WTC11 (cell line): ENCODE data around the gene AK8. TPM values are rescaled to one million over a fixed set of nuclear protein-coding genes. Genes with fewer than 3 reads are reported as not detected.

Experiments used
- ATAC-seq: fragments of 200-7000 bp; cut with Tn5 transposase; 2 replicates; pipeline ENCODE4 v1.10.0; 2021; ENCODE audit warnings: mild to moderate bottlenecking, moderate library complexity
- CTCF ChIA-PET: fragments of 300-600 bp; sonication (Branson Sonifier 250); formaldehyde crosslinking; loops from one replicate; lab custom pipeline; 2021; ENCODE audit warnings: antibody characterized with exemption; lab: Charles Lee
- POLR2A ChIA-PET: fragments of 350-600 bp; sonication (Branson Sonifier 250); formaldehyde crosslinking; loops from one replicate; lab custom pipeline; 2021; ENCODE audit warnings: antibody characterized with exemption; lab: Charles Lee
- DNase-seq: peaks from one replicate; pipeline ENCODE4 v3.0.0; 2021; ENCODE audit warnings: low spot score
- H3K27ac Mint-ChIP-seq: 2 replicates; pipeline ENCODE4 v1.8.0; 2021; ENCODE audit warnings: mixed read lengths
- H3K27me3 Mint-ChIP-seq: 2 replicates; pipeline ENCODE4 v1.8.0; 2021; ENCODE audit warnings: low read depth, mild to moderate bottlenecking, moderate library complexity, mixed read lengths
- H3K36me3 Mint-ChIP-seq: 2 replicates; pipeline ENCODE4 v1.8.0; 2021; ENCODE audit warnings: mixed read lengths
- H3K4me1 Mint-ChIP-seq: 2 replicates; pipeline ENCODE4 v1.8.0; 2022; ENCODE audit warnings: mixed read lengths
- H3K4me3 Mint-ChIP-seq: 2 replicates; pipeline ENCODE4 v1.8.0; 2021; ENCODE audit warnings: mild to moderate bottlenecking, moderate library complexity, mixed read lengths
- H3K9me3 Mint-ChIP-seq: 2 replicates; pipeline ENCODE4 v1.8.0; 2021; ENCODE audit warnings: mixed read lengths
- ATF6 ChIP-seq: sonication (generic); formaldehyde crosslinking; IDR thresholded peaks from 2 replicates; pipeline ENCODE4 v1.8.1; 2023; ENCODE audit warnings: mild to moderate bottlenecking, missing genetic modification reagents
- ELF4 ChIP-seq: sonication (generic); formaldehyde crosslinking; IDR thresholded peaks from 2 replicates; pipeline ENCODE4 v1.8.1; 2022; ENCODE audit warnings: low read depth, mild to moderate bottlenecking, moderate library complexity, missing genetic modification reagents
- EMX1 ChIP-seq: fragments of 250-450 bp; sonication (Bioruptor Pico); IDR thresholded peaks from 2 replicates; pipeline ENCODE4 v1.8.0; 2021; ENCODE audit warnings: mild to moderate bottlenecking
- FOXJ3 ChIP-seq: sonication (generic); formaldehyde crosslinking; IDR thresholded peaks from 2 replicates; pipeline ENCODE4 v1.9.0; 2021; ENCODE audit warnings: missing genetic modification reagents, mild to moderate bottlenecking, borderline replicate concordance
- HMGA2 ChIP-seq: fragments of 250-450 bp; sonication (Bioruptor Pico); IDR thresholded peaks from 2 replicates; pipeline ENCODE4 v1.4.0; 2021; ENCODE audit warnings: mild to moderate bottlenecking, moderate library complexity
- IRF2 ChIP-seq: sonication (generic); formaldehyde crosslinking; IDR thresholded peaks from 2 replicates; pipeline ENCODE4 v1.8.0; 2022; ENCODE audit warnings: low read depth, missing genetic modification reagents, borderline replicate concordance
- JAZF1 ChIP-seq: fragments of 250-450 bp; sonication (Bioruptor Pico); IDR thresholded peaks from 2 replicates; pipeline ENCODE4 v1.9.0; 2021; ENCODE audit warnings: moderate library complexity, mild to moderate bottlenecking, inconsistent platforms
- NFATC4 ChIP-seq: fragments of 250-450 bp; sonication (Bioruptor Pico); IDR thresholded peaks from 2 replicates; pipeline ENCODE4 v1.9.0; 2021; ENCODE audit warnings: mild to moderate bottlenecking
- OVOL2 ChIP-seq: fragments of 250-450 bp; sonication (Bioruptor Pico); IDR thresholded peaks from 2 replicates; pipeline ENCODE4 v1.9.0; 2021; ENCODE audit warnings: mild to moderate bottlenecking, borderline replicate concordance
- PREB ChIP-seq: sonication (generic); formaldehyde crosslinking; IDR thresholded peaks from 2 replicates; pipeline ENCODE4 v1.8.1; 2022; ENCODE audit warnings: mild to moderate bottlenecking, missing genetic modification reagents, moderate library complexity, borderline replicate concordance
- PRRX2 ChIP-seq: fragments of 250-450 bp; sonication (Bioruptor Pico); IDR thresholded peaks from 2 replicates; pipeline ENCODE4 v1.8.0; 2021; ENCODE audit warnings: mild to moderate bottlenecking
- RELA ChIP-seq: sonication (generic); formaldehyde crosslinking; IDR thresholded peaks from 2 replicates; pipeline ENCODE4 v1.8.1; 2022; ENCODE audit warnings: missing genetic modification reagents, mild to moderate bottlenecking, borderline replicate concordance
- ZNF219 ChIP-seq: sonication (generic); formaldehyde crosslinking; IDR thresholded peaks from 2 replicates; pipeline ENCODE4 v1.8.0; 2023; ENCODE audit warnings: missing genetic modification reagents, mild to moderate bottlenecking, borderline replicate concordance
- total RNA-seq: library from RNA; stranded (reverse); gene quantifications from 3 replicates; pipeline ENCODE4 v1.2.3, GENCODE V29; 2021
- TF ChIP-seq, protein P1 (sequence below): fragments of 250-450 bp; sonication (Bioruptor Pico); IDR thresholded peaks from 2 replicates; pipeline ENCODE4 v1.9.0; 2021; ENCODE audit warnings: mild to moderate bottlenecking
- TF ChIP-seq, protein P2 (sequence below): fragments of 250-450 bp; sonication (Bioruptor Pico); conservative IDR thresholded peaks from 2 replicates; pipeline ENCODE4 v1.9.0; 2021; ENCODE audit warnings: mild to moderate bottlenecking
- TF ChIP-seq, protein P3 (sequence below): fragments of 250-450 bp; sonication (Bioruptor Pico); IDR thresholded peaks from 2 replicates; pipeline ENCODE4 v2.1.2; 2022; ENCODE audit warnings: mild to moderate bottlenecking, moderate library complexity
- TF ChIP-seq, protein P4 (sequence below): sonication (generic); formaldehyde crosslinking; IDR thresholded peaks from 2 replicates; pipeline ENCODE4 v1.8.1; 2023; ENCODE audit warnings: mild to moderate bottlenecking, moderate library complexity, missing genetic modification reagents

AK8 gene
- total RNA-seq, 1 experiment from 2014 or later: 0.48 TPM

- H3K4me1 Mint-ChIP-seq: peaks cover 36% of the 10 kb centered on the region
- ATAC-seq: no peak
- CTCF ChIA-PET: interaction anchor here (1.0 kb wide), 1 partner anchor 33 kb away, joined by 7 read pairs; no protein-coding TSS in a partner anchor
Measured at GRCh38 chr9:132802121-132802795, 75.8 kb downstream of the AK8 start.

More at GRCh38 chr9:132802121-132802795, 75.8 kb downstream of the AK8 start:
- no peak for DNase-seq
- Mint-ChIP-seq H3K4me3 (no peak overlapping the region), H3K27me3 (peaks cover 27% of the 10 kb centered on the region), H3K36me3 (no peaks in the 10 kb centered on the region), H3K27ac (no peak overlapping the region), H3K9me3 (no peaks in the 10 kb centered on the region)
- POLR2A ChIA-PET: no interaction called here
- no peak for TF ChIP-seq ZNF219 (CRISPR knock-in tag)
- no peak for TF ChIP-seq ELF4
- TF ChIP-seq OVOL2 (CRISPR knock-in tag): no peak
- TF ChIP-seq, protein P1, sequence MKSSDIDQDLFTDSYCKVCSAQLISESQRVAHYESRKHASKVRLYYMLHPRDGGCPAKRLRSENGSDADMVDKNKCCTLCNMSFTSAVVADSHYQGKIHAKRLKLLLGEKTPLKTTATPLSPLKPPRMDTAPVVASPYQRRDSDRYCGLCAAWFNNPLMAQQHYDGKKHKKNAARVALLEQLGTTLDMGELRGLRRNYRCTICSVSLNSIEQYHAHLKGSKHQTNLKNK (CRISPR knock-in tag): no peak
- TF ChIP-seq RELA: no peak
- TF ChIP-seq, protein P2, sequence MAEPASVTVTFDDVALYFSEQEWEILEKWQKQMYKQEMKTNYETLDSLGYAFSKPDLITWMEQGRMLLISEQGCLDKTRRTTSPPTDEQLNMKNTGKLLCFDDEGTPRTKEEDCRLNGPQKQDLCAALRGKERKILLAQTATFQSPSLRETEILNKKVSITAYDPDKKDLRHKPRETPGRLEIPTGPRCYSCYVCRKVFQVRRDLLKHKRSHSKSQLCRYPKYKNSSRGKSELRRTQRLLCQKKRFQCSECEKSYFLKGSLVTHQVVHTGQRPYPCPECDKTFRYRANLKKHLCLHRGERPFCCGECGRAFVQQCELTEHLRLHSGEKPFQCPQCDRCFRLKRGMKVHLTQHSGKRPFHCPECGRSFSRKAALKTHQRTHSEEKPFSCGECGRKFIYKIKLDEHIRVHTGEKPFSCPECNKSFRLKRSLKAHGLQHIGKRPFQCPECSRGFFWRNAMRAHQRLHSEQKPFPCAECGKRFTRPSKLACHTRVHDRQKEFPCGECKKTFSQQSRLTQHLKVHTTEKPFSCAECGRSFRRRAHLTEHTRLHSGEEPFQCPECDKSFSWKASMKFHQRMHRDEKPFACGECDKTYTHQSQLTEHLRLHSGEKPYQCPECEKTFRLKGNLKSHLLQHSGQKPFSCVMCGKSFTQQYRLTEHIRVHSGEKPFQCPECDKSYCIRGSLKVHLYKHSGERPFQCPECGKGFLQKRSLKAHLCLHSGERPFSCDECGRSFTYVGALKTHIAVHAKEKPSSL (CRISPR knock-in tag): no peak
- no peak for TF ChIP-seq PREB (CRISPR knock-in tag)
- no peak for TF ChIP-seq JAZF1 (CRISPR knock-in tag)
- no peak for TF ChIP-seq ATF6 (CRISPR knock-in tag)
- TF ChIP-seq IRF2 (CRISPR knock-in tag): no peak
- TF ChIP-seq, protein P3, sequence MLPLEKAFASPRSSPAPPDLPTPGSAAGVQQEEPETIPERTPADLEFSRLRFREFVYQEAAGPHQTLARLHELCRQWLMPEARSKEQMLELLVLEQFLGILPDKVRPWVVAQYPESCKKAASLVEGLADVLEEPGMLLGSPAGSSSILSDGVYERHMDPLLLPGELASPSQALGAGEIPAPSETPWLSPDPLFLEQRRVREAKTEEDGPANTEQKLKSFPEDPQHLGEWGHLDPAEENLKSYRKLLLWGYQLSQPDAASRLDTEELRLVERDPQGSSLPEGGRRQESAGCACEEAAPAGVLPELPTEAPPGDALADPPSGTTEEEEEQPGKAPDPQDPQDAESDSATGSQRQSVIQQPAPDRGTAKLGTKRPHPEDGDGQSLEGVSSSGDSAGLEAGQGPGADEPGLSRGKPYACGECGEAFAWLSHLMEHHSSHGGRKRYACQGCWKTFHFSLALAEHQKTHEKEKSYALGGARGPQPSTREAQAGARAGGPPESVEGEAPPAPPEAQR (CRISPR knock-in tag): no peak
- no peak for TF ChIP-seq PRRX2 (CRISPR knock-in tag)
- no peak for TF ChIP-seq EMX1 (CRISPR knock-in tag)
- TF ChIP-seq, protein P4, sequence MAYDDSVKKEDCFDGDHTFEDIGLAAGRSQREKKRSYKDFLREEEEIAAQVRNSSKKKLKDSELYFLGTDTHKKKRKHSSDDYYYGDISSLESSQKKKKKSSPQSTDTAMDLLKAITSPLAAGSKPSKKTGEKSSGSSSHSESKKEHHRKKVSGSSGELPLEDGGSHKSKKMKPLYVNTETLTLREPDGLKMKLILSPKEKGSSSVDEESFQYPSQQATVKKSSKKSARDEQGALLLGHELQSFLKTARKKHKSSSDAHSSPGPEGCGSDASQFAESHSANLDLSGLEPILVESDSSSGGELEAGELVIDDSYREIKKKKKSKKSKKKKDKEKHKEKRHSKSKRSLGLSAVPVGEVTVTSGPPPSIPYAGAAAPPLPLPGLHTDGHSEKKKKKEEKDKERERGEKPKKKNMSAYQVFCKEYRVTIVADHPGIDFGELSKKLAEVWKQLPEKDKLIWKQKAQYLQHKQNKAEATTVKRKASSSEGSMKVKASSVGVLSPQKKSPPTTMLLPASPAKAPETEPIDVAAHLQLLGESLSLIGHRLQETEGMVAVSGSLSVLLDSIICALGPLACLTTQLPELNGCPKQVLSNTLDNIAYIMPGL: no peak
- no peak for TF ChIP-seq NFATC4 (CRISPR knock-in tag)
- TF ChIP-seq FOXJ3: no peak
- TF ChIP-seq HMGA2 (CRISPR knock-in tag): no peak
